Prostate gland (tissue), 2 donors: Measurements from ENCODE around the gene SUPT3H.

Source experiments
- CTCF ChIP-seq, 4 experiments: fragments of 200-600 bp in 2 of 4; fragments of 450-650 bp in 2 of 4; sonication (generic) in 2 of 4; IDR thresholded peaks; 1 replicate in 3 of 4; 2 replicates in 1 of 4; pipeline ENCODE4 v1.5.1; 2016 to 2019; ENCODE audit warnings: antibody characterized with exemption in 4 of 4, mild to moderate bottlenecking in 2 of 4, moderate library complexity in 2 of 4
- POLR2AphosphoS5 ChIP-seq: sonication (generic); formaldehyde crosslinking; IDR thresholded peaks from one replicate; pipeline ENCODE4 v1.6.1; 2017; ENCODE audit warnings: antibody characterized with exemption

- TF ChIP-seq POLR2AphosphoS5: no peak
- no peak for TF ChIP-seq CTCF (IDR thresholded peaks at IDR 0.05)
Measured at GRCh38 chr6:45031601-45032000, 346.1 kb downstream of the SUPT3H start.
